GM23248 (cell line): ENCODE results near the gene PPP6R2.

Experiments
- EZH2 ChIP-seq: fragments of 200-600 bp; sonication (generic); IDR thresholded peaks from 2 replicates; pipeline ENCODE4 v1.6.1; 2018; ENCODE audit warnings: antibody characterized with exemption, mild to moderate bottlenecking; ENCODE audit not compliant: insufficient read depth, poor library complexity, severe bottlenecking
- EZH2phosphoT487 ChIP-seq: fragments of 200-600 bp; sonication (generic); IDR thresholded peaks from 2 replicates; pipeline ENCODE4 v1.6.1; 2018; ENCODE audit warnings: antibody characterized with exemption, moderate library complexity, mild to moderate bottlenecking, low read depth; ENCODE audit not compliant: insufficient read depth

DNA sequence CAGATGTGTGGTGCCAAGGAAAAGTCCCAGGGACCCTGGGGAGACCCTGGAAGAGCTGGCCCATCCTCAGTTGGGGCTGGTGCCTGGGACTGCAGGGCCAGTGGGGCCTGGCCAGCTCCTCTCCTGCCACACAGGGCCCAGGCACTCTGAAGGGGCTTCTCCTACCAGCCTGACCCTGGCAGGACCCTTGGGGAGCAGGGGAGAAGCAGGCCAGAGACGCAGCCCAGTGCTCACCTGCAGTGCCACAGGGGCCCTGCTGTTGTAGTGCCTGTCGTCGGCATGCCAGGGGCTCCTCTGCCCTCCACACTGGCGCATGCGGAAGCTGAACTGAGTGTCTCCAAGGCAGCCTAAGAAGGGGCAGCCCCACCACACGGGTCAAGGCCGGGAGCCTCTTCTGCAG, 25.5 kb upstream of the PPP6R2 start:
- no peak for TF ChIP-seq EZH2
- TF ChIP-seq EZH2phosphoT487 = no peak
